CD4-positive, CD25-positive, alpha-beta regulatory T cell (primary cell): Measurements from ENCODE around the gene KRTAP12-2. TPM values are rescaled to one million over a fixed set of nuclear protein-coding genes. Genes with fewer than 3 reads are reported as not detected.
A peak's percentile ranks its signal among the peaks of the same experiment; 100 is the strongest.
"Not testable (repeated sequence)": the region's sequence is repeated elsewhere in the genome, so short reads cannot be mapped to it uniquely, and the experiment has no call there.

Experiments
- ATAC-seq, 2 donors: fragments of 150-1000 bp; cut with Tn5 transposase; one replicate each; pipeline ENCODE4 v1.10.0; 2021; ENCODE audit warnings: low read depth in 2 of 2, moderate number of reproducible peaks in 2 of 2, moderate library complexity in 1 of 2
- DNase-seq, 3 donors: peaks; one replicate each; pipeline versions ENCODE4 v3.0.0 to v3.0.0-alpha.2; 2012 to 2022; ENCODE audit warnings: mixed read lengths in 1 of 3
- H3K27ac ChIP-seq: one replicate; pipeline ENCODE4 v1.7.0; 2013; ENCODE audit warnings: mild to moderate bottlenecking, low read length; ENCODE audit not compliant: insufficient read depth, poor library complexity, severe bottlenecking
- H3K27me3 ChIP-seq: one replicate; pipeline ENCODE4 v1.7.0; 2013; ENCODE audit warnings: low read length; ENCODE audit not compliant: control insufficient read depth, insufficient read depth
- H3K36me3 ChIP-seq: one replicate; pipeline ENCODE4 v1.7.0; 2013; ENCODE audit warnings: mild to moderate bottlenecking, low read length, moderate library complexity; ENCODE audit not compliant: control insufficient read depth, insufficient read depth
- H3K4me1 ChIP-seq: 2 replicates; pipeline ENCODE4 v1.7.0; 2013; ENCODE audit warnings: mild to moderate bottlenecking, low read length; ENCODE audit not compliant: insufficient read depth, control insufficient read depth, poor library complexity, severe bottlenecking
- H3K4me3 ChIP-seq: one replicate; pipeline ENCODE4 v1.7.0; 2013; ENCODE audit warnings: low read depth, mild to moderate bottlenecking, low read length, moderate library complexity
- H3K9me3 ChIP-seq, 2 experiments: 1 replicate in 1 of 2; 2 replicates in 1 of 2; pipeline ENCODE4 v1.7.0; 2013; ENCODE audit warnings: low read length in 2 of 2, mild to moderate bottlenecking in 1 of 2, moderate library complexity in 1 of 2; ENCODE audit not compliant: control insufficient read depth in 2 of 2
- H3K27ac Mint-ChIP-seq, 3 donors: one replicate each; pipeline ENCODE4 v1.8.0; 2020 to 2022; ENCODE audit warnings: mild to moderate bottlenecking in 3 of 3, mixed read lengths in 3 of 3, moderate library complexity in 2 of 3
- H3K27me3 Mint-ChIP-seq: one replicate; pipeline ENCODE4 v1.8.0; 2022; ENCODE audit warnings: mild to moderate bottlenecking, mixed read lengths
- H3K36me3 Mint-ChIP-seq: one replicate; pipeline ENCODE4 v1.8.0; 2020; ENCODE audit warnings: mixed read lengths
- H3K4me1 Mint-ChIP-seq, 4 donors: one replicate each; pipeline ENCODE4 v1.8.0; 2020 to 2022; ENCODE audit warnings: mixed read lengths in 4 of 4, mild to moderate bottlenecking in 1 of 4
- H3K4me3 Mint-ChIP-seq, 4 donors: one replicate each; pipeline ENCODE4 v1.8.0; 2020 to 2022; ENCODE audit warnings: mild to moderate bottlenecking in 4 of 4, mixed read lengths in 4 of 4, moderate library complexity in 3 of 4
- H3K9me3 Mint-ChIP-seq, 7 donors: one replicate each; pipeline ENCODE4 v1.8.0; 2020 to 2022; ENCODE audit warnings: mixed read lengths in 7 of 7, mild to moderate bottlenecking in 3 of 7, moderate library complexity in 2 of 7
- polyA plus RNA-seq, 4 donors: library from polyadenylated mRNA; unstranded; fragments of 300-500 nt; fragmentation: Illumina TruSeq; gene quantifications; one replicate each; pipeline ENCODE4 v1.2.3, GENCODE V29; 2021
- total RNA-seq: library from RNA; stranded (reverse); gene quantifications from one replicate; pipeline ENCODE4 v1.2.3, GENCODE V29; 2022

The KRTAP12-2 gene
- total and polyA plus RNA-seq, 5 donors from 2014 or later, result not detected

- Mint-ChIP-seq H3K4me3 (no peak overlapping the region), H3K36me3 (no peaks in the 10 kb centered on the region), H3K9me3 (peaks cover 4 to 37% (median 17%) of the 10 kb centered on the region in 7 donors), H3K4me1 (no peaks in the 10 kb centered on the region), H3K27me3 (no peaks in the 10 kb centered on the region), H3K27ac (no peak overlapping the region)
- ATAC-seq (no peak), DNase-seq (no peak)
- H3K27me3 ChIP-seq, result peaks cover 4% of the 10 kb centered on the region
- peaks cover 20 to 27% of the 10 kb centered on the region in 2 experiments for H3K9me3 ChIP-seq
- H3K4me1 ChIP-seq, result no peaks in the 10 kb centered on the region
- H3K27ac ChIP-seq, result no peak overlapping the region
- no peak overlapping the region for H3K4me3 ChIP-seq
- no peaks in the 10 kb centered on the region for H3K36me3 ChIP-seq
Measured at GRCh38 chr21:44640761-44641160, 26.0 kb downstream of the KRTAP12-2 start.

DNA sequence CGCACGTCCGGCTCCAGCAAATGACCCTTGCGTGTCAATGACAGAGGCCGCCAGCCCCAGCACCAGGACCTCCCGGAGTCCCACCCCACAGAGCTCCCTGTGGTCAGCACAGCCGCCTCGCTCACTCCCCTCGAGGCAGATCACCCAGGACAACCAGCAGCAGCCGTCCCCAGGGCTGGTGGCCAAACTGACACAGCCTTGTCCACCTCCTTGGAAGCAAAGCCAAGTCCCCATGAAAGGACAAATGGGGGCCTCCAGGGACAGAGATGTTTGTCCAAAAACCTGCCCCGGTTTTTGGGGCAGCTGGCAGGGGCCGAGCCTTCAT is 27.4 kb downstream of the KRTAP12-2 start:
- ATAC-seq (no peak), DNase-seq (no peak)
- Mint-ChIP-seq H3K36me3 (no peaks in the 10 kb centered on the region), H3K27ac (no peak overlapping the region), H3K9me3 (peaks cover 0 to 29% (median 15%) of the 10 kb centered on the region in 7 donors), H3K4me3 (no peak overlapping the region), H3K27me3 (peaks cover 5% of the 10 kb centered on the region), H3K4me1 (no peaks in the 10 kb centered on the region)
- Histone ChIP-seq H3K27me3 (peaks cover 6% of the 10 kb centered on the region), H3K27ac (no peak overlapping the region), H3K4me1 (no peaks in the 10 kb centered on the region), H3K4me3 (no peak overlapping the region), H3K9me3 (peaks cover 8 to 17% of the 10 kb centered on the region in 2 experiments), H3K36me3 (no peaks in the 10 kb centered on the region)

DNA sequence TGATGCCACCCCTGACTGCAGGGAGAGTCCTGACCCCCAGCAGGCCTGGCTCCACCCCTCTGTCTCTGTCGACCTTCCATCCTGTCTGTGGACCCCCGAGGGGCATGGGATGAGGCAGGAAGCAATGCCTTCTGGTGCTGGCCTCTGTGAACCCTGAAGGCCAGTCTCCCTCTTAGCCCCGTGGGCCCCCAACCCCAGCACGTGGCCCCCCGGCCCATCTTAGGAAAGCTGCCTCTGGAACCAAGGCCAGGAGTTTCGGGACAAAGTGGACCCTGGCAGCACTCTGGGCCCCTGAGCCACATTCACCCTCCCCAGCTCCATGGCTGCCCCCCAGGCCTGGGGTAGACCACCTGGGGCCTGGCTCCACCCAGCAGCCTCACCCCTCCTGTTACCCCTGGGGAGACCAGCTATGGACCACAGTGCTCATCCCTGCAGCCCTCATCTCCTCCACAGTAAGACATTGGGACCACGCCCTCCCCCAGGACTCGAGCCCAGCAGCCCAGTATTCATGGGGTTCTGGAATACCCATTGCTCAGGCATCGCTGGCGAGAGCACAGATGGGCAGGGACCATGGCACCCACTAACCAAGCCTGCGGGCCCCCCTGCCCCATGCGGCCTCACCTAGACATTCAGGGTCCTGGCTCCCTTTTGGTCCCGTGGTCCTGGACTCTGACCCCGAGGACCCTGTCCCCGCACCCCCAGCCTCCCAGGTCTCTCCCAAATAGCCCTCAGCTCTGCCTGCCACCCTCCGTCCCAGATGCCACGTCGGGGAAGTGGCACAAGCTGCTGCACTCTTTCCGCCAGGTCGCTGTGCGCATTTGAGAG is 28.0 kb downstream of the KRTAP12-2 start:
- H3K4me1 ChIP-seq, H3K27ac Mint-ChIP-seq, DNase-seq, H3K36me3 Mint-ChIP-seq, H3K4me3 ChIP-seq, H3K27me3 ChIP-seq, H3K36me3 ChIP-seq, ATAC-seq, H3K4me3 Mint-ChIP-seq, H3K4me1 Mint-ChIP-seq, H3K27ac ChIP-seq: not testable (repeated sequence)
- H3K9me3 Mint-ChIP-seq, result peaks cover under 1 to 24% (median 14%) of the 10 kb centered on the region in 7 donors
- peaks cover 2 to 11% of the 10 kb centered on the region in 2 experiments for H3K9me3 ChIP-seq
- H3K27me3 Mint-ChIP-seq, result peaks cover 10% of the 10 kb centered on the region

DNA sequence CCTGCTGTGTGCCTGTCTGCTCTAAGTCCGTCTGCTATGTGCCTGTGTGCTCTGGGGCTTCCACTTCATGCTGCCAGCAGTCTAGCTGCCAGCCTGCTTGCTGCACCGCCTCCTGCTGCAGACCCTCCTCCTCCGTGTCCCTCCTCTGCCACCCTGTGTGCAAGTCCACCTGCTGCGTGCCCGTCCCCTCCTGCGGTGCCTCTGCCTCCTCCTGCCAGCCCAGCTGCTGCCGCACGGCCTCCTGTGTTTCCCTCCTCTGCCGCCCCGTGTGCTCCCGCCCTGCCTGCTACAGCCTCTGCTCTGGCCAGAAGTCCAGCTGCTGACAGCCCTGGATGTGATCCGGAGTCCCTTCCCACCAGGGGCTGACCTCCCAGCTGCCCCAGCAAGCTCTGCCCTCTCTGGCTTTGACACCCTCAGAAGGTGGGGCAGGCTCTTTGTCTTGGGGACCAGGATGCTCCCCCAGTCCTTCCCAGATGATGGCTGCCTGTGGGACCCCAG is 28.8 kb downstream of the KRTAP12-2 start:
- H3K36me3 Mint-ChIP-seq, H3K4me1 Mint-ChIP-seq, DNase-seq, H3K27me3 ChIP-seq, H3K4me1 ChIP-seq, ATAC-seq, H3K4me3 ChIP-seq, H3K27ac ChIP-seq, H3K9me3 ChIP-seq, H3K36me3 ChIP-seq, H3K4me3 Mint-ChIP-seq: not testable (repeated sequence)
- Mint-ChIP-seq H3K27me3 (peaks cover 17% of the 10 kb centered on the region), H3K27ac (peak overlapping the region in 1 of 3 donors; percentile 38), H3K9me3 (peaks cover 4 to 27% (median 12%) of the 10 kb centered on the region in 7 donors)

- Mint-ChIP-seq H3K4me1 (no peaks in the 10 kb centered on the region), H3K27ac (peak within 1 kb of the TSS in 2 of 3 donors; percentile 38 to 76), H3K9me3 (peaks cover 4 to 29% (median 13%) of the 10 kb centered on the region in 7 donors), H3K27me3 (peaks cover 17% of the 10 kb centered on the region), H3K36me3 (no peaks in the 10 kb centered on the region), H3K4me3 (no peak within 1 kb of the TSS)
- H3K36me3 ChIP-seq, result no peaks in the 10 kb centered on the region
- peaks cover 6% of the 10 kb centered on the region for H3K27me3 ChIP-seq
- H3K9me3 ChIP-seq, result peaks cover 11% of the 10 kb centered on the region in 2 experiments
- ATAC-seq, result no peak
- DNase-seq, result no peak
- H3K27ac ChIP-seq, result no peak within 1 kb of the TSS
- H3K4me1 ChIP-seq, result no peaks in the 10 kb centered on the region
- no peak within 1 kb of the TSS for H3K4me3 ChIP-seq
Measured at GRCh38 chr21:44637018-44637850, 29.5 kb downstream of the KRTAP12-2 start, which contains the start of gene KRTAP10-10. KRTAP10-10 (plus strand) TSS chr21:44637356; CDS start chr21:44637418, 62 bp downstream.

DNA sequence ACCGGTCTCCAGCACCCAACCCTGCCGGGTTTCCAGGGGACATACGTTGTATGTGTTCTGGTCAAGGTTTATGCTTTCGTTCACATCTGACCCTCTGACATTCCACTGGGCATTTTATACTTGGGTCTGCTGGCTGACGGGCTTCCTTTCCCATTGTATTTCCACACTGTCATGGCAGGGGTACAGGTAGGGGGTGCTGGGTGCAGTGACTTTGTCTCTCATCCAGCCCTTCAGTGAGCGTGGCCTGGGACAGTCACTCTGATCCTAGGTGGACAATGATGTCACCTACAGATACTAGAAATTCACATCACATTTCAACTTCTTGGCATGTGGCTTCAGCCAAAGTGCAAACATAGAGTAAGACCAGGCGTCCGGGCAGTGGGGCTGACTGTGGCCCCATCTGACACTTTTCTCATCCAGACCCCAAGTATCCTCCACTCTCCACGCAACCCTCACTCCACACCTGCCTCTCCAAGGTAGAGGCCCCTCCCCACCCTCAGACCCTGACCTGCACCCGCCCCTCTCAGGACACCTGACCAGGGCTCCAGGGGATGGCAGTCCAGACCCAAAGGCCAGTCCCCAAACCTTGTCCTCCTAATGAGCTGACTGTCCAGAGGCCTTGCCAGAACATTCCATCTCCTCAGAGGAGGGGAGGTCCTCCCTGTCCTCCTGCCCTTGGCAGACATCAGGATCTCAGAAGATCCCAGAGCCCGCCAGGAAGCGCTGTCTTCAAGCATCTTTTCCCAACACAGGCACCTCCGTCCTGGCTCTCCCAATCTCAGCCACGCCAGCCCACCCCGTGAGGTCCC is 30.3 kb downstream of the KRTAP12-2 start:
- no peaks in the 10 kb centered on the region for H3K4me1 Mint-ChIP-seq
- Histone ChIP-seq H3K4me3 (no peak overlapping the region), H3K9me3 (peaks cover 18 to 19% of the 10 kb centered on the region in 2 experiments), H3K36me3 (no peaks in the 10 kb centered on the region), H3K4me1 (no peaks in the 10 kb centered on the region), H3K27ac (no peak overlapping the region), H3K27me3 (peaks cover 5% of the 10 kb centered on the region)
- peaks cover 17% of the 10 kb centered on the region for H3K27me3 Mint-ChIP-seq
- peak overlapping the region in 1 of 3 donors; percentile 76 for H3K27ac Mint-ChIP-seq
- no peak overlapping the region for H3K4me3 Mint-ChIP-seq
- H3K9me3 Mint-ChIP-seq, result peaks cover 4 to 33% (median 16%) of the 10 kb centered on the region in 7 donors
- H3K36me3 Mint-ChIP-seq, result no peaks in the 10 kb centered on the region
- ATAC-seq (no peak), DNase-seq (no peak)

- no peak for ATAC-seq
- Mint-ChIP-seq H3K27ac (peak overlapping the region in 1 of 3 donors; percentile 52), H3K4me3 (no peak overlapping the region)
Measured at GRCh38 chr21:44632067-44632466, 34.7 kb downstream of the KRTAP12-2 start.

More at GRCh38 chr21:44632067-44632466, 34.7 kb downstream of the KRTAP12-2 start:
- Histone ChIP-seq H3K27ac (no peak overlapping the region), H3K36me3 (no peaks in the 10 kb centered on the region), H3K4me1 (peaks cover 17% of the 10 kb centered on the region), H3K27me3 (peaks cover 2% of the 10 kb centered on the region), H3K9me3 (peaks cover 18 to 37% of the 10 kb centered on the region in 2 experiments), H3K4me3 (no peak overlapping the region)
- DNase-seq, result no peak
- Mint-ChIP-seq H3K27me3 (peaks cover 22% of the 10 kb centered on the region), H3K9me3 (peaks cover 0 to 39% (median 25%) of the 10 kb centered on the region in 7 donors), H3K4me1 (peaks cover 5 to 26% (median 9%) of the 10 kb centered on the region in 4 donors), H3K36me3 (no peaks in the 10 kb centered on the region)
